ENCODE data around the gene ANKRD22. TPM values are rescaled to one million over a fixed set of nuclear protein-coding genes. Genes with fewer than 3 reads are reported as not detected.

The ANKRD22 gene
- total and polyA plus RNA-seq, 10 of the 15 experiments (the other 5 are each of a cell fraction or from before 2014, with no cell fraction given): 0.30 to 1.3 (median 0.71) TPM

- intact Hi-C loops (cut with micrococcal nuclease; ENCODE audit: unreplicated experiment): no loop called here
- ATAC-seq (no peak), DNase-seq (ENCODE audit: low read depth, low spot score) (no peak), FAIRE-seq (no peak)
- no peak overlapping the region for H3K4me3 ChIP-seq
- H3K9ac ChIP-seq (ENCODE audit: control insufficient read depth, insufficient read depth, low read length): no peak overlapping the region
- no peak overlapping the region for H3K4me2 ChIP-seq (ENCODE audit: control insufficient read depth, insufficient read depth)
- no peak overlapping the region for H2AFZ ChIP-seq (ENCODE audit: control insufficient read depth, low read depth, low read length)
- no peaks in the 10 kb centered on the region for H3K79me2 ChIP-seq (ENCODE audit: control insufficient read depth, insufficient read depth, low read length)
- no peak overlapping the region for H3K27ac ChIP-seq (ENCODE audit: control insufficient read depth, insufficient read depth)
- ChIA-PET SMC1A (ENCODE audit: uncharacterized antibody, unreplicated experiment) (interaction anchor here (0.7 to 1.9 kb wide), 2 partner anchors 119 to 269 kb away, joined by 3 to 4 read pairs; no protein-coding TSS in a partner anchor), RAD21 (ENCODE audit: unreplicated experiment) (no interaction called here), CTCF (interaction anchor here (1.4 kb wide), 1 partner anchor 77 kb away, joined by 9 read pairs; no protein-coding TSS in a partner anchor), POLR2A (no interaction called here)
- H3K27me3 ChIP-seq (replicated peaks in 1 of 2; ENCODE audit: control insufficient read depth in 2 of 2, insufficient read depth in 2 of 2, low read length in 1 of 2): peaks cover 0 to under 1% of the 10 kb centered on the region in 2 experiments; a peak in 2 of 4 replicates
- WGBS (ENCODE audit: insufficient coverage, insufficient replicate concordance, low lambda C conversion rate, missing lambda C conversion rate): 71% methylated on average over 3 of the region's 3 CpGs
- BruUV-seq (replicated peaks): no TSS peak
- H3K4me1 ChIP-seq (ENCODE audit: control insufficient read depth, insufficient read depth, low read length): no peaks in the 10 kb centered on the region
- H3K36me3 ChIP-seq (ENCODE audit: control insufficient read depth in 2 of 2, insufficient read depth in 2 of 2, low read length in 1 of 2): no peaks in the 10 kb centered on the region
- in situ Hi-C loops (cut with MboI): no loop called here
- H4K20me1 ChIP-seq (ENCODE audit: control insufficient read depth, insufficient read depth): no peaks in the 10 kb centered on the region
- no peaks in the 10 kb centered on the region for H3K9me3 ChIP-seq (replicated peaks; ENCODE audit: control insufficient read depth, insufficient read depth, low read length)
- TF ChIP-seq MYC (IDR thresholded peaks at IDR 0.05; ENCODE audit: insufficient read depth, insufficient read length, insufficient replicate concordance, low read length, severe bottlenecking) (no peak), NFIC (IDR thresholded peaks at IDR 0.05; ENCODE audit: low read depth, low read length) (no peak), CBX5 (IDR thresholded peaks at IDR 0.05; ENCODE audit: low read depth) (no peak), RUNX3 (IDR thresholded peaks at IDR 0.05; ENCODE audit: low read length) (no peak), NKRF (conservative IDR thresholded peaks at IDR 0.05) (no peak), ZNF592 (IDR thresholded peaks at IDR 0.05) (no peak), NFXL1 (IDR thresholded peaks at IDR 0.05; ENCODE audit: borderline replicate concordance) (no peak), RB1 (IDR thresholded peaks at IDR 0.05; ENCODE audit: borderline replicate concordance) (no peak)
- TF ChIP-seq, protein P1, sequence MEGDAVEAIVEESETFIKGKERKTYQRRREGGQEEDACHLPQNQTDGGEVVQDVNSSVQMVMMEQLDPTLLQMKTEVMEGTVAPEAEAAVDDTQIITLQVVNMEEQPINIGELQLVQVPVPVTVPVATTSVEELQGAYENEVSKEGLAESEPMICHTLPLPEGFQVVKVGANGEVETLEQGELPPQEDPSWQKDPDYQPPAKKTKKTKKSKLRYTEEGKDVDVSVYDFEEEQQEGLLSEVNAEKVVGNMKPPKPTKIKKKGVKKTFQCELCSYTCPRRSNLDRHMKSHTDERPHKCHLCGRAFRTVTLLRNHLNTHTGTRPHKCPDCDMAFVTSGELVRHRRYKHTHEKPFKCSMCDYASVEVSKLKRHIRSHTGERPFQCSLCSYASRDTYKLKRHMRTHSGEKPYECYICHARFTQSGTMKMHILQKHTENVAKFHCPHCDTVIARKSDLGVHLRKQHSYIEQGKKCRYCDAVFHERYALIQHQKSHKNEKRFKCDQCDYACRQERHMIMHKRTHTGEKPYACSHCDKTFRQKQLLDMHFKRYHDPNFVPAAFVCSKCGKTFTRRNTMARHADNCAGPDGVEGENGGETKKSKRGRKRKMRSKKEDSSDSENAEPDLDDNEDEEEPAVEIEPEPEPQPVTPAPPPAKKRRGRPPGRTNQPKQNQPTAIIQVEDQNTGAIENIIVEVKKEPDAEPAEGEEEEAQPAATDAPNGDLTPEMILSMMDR (IDR thresholded peaks at IDR 0.05 in 2 of 3, conservative IDR thresholded peaks at IDR 0.05 in 1 of 3; ENCODE audit: control insufficient read depth in 2 of 3, extremely low read depth in 1 of 3, insufficient read depth in 1 of 3, low read depth in 3 of 3, low read length in 3 of 3): no peak
- TF ChIP-seq, protein P2, sequence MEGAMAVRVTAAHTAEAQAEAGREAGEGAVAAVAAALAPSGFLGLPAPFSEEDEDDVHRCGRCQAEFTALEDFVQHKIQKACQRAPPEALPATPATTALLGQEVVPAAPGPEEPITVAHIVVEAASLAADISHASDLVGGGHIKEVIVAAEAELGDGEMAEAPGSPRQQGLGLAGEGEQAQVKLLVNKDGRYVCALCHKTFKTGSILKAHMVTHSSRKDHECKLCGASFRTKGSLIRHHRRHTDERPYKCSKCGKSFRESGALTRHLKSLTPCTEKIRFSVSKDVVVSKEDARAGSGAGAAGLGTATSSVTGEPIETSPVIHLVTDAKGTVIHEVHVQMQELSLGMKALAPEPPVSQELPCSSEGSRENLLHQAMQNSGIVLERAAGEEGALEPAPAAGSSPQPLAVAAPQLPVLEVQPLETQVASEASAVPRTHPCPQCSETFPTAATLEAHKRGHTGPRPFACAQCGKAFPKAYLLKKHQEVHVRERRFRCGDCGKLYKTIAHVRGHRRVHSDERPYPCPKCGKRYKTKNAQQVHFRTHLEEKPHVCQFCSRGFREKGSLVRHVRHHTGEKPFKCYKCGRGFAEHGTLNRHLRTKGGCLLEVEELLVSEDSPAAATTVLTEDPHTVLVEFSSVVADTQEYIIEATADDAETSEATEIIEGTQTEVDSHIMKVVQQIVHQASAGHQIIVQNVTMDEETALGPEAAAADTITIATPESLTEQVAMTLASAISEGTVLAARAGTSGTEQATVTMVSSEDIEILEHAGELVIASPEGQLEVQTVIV (IDR thresholded peaks at IDR 0.05; ENCODE audit: borderline replicate concordance, partially characterized antibody): no peak
- TF ChIP-seq, protein P3, sequence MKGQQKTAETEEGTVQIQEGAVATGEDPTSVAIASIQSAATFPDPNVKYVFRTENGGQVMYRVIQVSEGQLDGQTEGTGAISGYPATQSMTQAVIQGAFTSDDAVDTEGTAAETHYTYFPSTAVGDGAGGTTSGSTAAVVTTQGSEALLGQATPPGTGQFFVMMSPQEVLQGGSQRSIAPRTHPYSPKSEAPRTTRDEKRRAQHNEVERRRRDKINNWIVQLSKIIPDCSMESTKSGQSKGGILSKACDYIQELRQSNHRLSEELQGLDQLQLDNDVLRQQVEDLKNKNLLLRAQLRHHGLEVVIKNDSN (IDR thresholded peaks at IDR 0.05; ENCODE audit: borderline replicate concordance, extremely low read length, insufficient read depth, low read depth, low read length): no peak
Observed at GRCh38 chr10:88805924-88806323, 45.7 kb downstream of the ANKRD22 start.

Data from GM12878 (cell line).